B cell (primary cell): Measurements from ENCODE around the gene CDHR3.

ENCODE experiments used
- CTCF ChIP-seq: fragments of 200-600 bp; IDR thresholded peaks from one replicate; pipeline ENCODE4 v1.8.0; 2022; ENCODE audit warnings: antibody characterized with exemption, mild to moderate bottlenecking
- EZH2 ChIP-seq: IDR thresholded peaks from 2 replicates; pipeline ENCODE4 v1.6.1; 2012; ENCODE audit warnings: borderline replicate concordance, low read depth, mild to moderate bottlenecking, moderate library complexity, low read length; ENCODE audit not compliant: insufficient read depth, poor library complexity, severe bottlenecking

- TF ChIP-seq EZH2 = no peak
- TF ChIP-seq CTCF = no peak
These were observed 27.1 kb downstream of the CDHR3 start for GRCh38 chr7:105990141-105990540.
